GM18502 (cell line): ENCODE measurements around the gene LCN1.

ENCODE experiments used
- ATAC-seq: cut with Tn5 transposase; IDR thresholded peaks from one replicate; pipeline ENCODE4 v1.9.1; 2021; ENCODE audit warnings: mild to moderate bottlenecking; ENCODE audit not compliant: unreplicated experiment, poor library complexity

Gene LCN1

DNA sequence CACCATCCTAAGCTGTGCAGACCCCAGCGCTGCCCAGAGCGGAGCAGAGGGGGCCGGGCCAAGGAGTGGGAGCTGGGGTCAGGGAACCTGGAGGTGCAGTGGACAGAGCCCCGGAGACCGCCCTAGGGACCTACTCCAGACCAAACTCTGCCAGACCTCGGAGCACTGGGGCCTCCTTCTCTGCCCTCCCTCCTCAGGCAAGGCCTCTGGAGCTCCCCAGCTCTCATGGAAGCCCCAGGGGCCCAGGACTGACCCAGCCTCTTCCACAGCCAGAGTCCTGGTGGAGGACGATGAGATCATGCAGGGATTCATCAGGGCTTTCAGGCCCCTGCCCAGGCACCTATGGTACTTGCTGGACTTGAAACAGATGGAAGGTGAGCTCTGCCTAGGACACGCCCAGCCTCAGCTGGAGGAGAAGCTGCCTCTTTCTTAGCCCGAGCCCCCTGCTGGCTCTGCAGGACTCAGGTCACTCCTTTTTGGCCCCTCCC, 43.9 kb downstream of the LCN1 start:
- ATAC-seq = no peak

DNA sequence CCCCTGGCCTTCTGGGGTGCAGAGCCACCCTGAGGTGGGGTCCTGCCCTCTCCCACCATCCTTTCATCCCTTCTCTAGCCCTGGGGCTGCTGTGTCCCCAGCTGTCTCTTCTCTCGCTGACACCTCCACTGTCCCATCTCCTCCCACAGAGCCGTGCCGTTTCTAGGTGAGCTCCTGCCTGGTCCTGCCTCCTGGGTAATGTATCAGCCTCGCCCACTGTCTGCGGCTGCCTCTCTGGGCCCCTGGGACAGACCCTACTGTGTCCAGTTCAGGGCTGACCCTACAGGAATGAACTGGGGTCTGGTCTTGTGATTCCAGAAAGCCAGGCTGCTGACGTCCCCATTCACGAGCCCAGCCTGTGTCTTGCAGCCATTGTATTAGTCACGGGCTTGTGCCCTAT, 44.4 kb downstream of the LCN1 start:
- ATAC-seq = no peak

DNA sequence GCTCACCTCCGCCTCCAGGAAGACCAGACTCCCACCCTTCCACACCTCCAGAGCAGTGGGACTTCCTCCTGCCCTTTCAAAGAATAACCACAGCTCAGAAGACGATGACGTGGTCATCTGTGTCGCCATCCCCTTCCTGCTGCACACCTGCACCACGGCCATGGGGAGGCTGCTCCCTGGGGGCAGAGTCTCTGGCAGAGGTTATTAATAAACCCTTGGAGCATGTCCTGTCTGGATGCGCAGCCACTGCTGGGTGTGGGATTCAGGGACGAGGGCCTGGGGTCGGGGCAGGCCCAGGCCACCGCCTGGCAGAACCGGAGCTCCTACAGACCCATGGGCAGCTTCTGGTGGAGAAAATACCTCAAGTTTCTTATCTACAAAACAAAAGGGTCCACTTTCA, 45.3 kb downstream of the LCN1 start:
- no peak for ATAC-seq

DNA sequence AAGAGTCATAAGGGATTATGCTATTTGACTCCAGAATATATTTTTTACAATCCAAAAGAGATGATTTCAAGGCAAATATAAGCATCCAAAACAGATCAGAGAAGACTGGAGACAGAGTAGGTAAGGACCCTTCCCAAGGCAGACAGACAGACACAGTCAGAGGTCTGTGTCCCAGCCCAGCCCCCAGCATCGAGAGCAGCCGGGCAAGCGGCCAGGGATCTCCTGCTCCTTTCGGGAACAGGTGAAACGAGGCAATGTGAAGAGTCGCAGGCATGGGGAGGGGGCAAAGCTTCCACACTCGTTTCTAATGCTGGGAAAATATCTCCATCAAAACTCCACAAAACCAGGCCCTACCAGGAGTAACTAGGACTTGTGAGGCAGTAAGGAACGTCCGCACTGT, 46.1 kb downstream of the LCN1 start:
- ATAC-seq = no peak

DNA sequence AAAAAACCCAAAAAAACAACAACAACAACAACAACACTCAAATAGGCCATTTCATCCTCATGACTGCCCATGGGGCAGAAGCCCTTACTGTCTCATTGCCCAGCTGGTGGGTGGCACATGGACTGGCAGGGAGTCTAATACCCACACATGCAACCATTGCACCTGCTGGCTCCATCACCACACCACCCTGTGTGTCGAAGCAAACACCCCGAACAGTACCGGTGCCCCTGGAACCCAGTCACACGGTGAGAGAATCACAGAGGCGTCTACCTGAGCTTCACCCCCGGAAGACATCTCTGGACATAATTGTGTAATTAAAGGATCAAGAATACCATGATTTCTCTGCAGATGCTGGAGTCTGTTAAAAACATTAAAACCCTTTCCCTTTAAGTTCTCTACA, 46.8 kb downstream of the LCN1 start:
- no peak for ATAC-seq

DNA sequence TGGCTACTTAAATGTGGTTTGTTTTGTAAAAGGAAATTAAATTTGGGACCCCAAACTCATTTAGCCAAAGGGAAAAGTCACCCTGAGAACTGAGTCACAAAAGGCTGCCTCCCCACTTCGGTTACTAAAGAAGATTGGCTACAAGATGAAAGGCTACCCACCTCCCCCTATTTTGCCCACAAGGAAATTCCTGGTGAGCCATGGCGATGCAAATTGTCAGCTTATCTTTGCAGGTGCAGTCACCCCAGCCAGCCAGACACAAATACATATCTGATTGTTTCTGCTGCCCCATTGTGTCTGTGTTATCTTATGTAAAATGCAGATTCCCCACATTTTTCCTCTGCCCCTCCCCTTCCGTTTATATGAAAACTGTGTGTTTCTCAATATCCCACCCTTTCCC, 49.2 kb downstream of the LCN1 start:
- ATAC-seq = no peak

DNA sequence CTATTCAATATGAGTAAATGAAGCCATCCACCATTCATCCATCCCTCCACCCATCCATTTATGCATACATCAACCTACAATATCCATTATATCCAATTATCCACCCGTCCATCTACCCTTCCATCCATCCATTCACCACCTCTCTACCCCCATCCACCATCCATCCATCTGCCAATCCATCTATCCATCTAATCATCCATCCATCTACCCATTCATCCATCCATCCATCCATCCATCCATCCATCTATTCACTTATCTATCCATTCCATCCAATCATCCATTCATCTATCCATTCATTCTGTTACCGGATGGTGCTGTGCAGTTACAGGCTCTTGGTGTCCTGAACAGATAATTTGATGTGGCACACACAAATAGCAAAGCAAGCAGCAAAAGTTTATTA, 51.0 kb downstream of the LCN1 start:
- no peak for ATAC-seq

DNA sequence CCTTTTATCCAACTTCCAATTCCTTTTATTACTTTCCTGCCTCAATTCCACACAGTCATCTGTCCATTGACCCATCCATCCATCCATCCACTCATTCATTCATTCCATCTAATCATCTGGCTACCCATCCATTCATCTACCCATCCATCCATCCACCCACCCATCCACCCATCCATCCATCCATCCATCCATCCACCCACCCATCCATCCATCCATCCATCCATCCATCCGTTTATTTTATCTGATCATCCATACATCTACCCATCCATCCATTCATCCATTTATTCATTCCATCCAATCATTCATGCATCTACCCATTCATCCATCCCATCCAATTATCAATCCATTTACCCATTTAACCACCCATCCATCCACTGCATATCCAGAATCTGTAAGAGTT, 51.9 kb downstream of the LCN1 start:
- ATAC-seq = no peak

DNA sequence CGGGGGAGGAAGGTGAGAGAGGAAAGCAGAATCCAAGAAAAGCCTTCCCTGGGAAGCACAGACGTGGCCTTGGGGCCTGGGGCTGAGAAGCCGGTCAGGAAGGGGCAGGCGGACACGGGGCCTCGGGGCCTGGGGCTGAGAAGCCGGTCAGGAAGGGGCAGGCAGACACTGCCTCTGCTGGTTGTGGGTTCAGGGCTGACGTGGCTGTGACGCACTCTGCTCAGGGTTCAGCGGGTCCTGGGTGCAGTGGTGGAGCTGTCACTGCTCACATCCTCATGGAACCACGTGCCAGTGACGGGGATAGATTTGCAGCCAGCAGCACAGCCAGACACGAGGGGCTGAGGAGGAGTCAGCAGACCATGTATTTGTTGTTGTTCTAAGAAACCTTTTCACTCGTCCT, 53.1 kb downstream of the LCN1 start:
- ATAC-seq = no peak

DNA sequence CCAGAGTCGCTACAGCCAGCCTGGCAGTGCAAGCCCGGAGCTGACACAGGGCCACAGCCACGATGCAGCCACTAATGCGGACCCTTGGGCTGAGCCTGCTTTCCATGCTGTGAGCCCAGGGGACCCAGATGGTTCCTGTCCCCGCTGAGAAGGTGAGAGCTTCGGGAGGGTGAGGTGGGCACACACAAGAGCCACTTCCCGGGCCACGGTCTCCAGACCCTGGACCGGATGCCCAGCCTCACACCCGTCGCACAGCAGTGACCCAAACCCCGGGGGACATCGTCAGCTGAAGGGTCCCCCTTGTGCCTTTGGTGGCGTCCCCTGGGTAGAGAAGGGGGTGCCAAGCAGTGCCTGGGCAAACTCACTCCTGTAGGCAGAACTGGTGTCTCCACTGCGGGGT, 53.7 kb downstream of the LCN1 start:
- ATAC-seq = no peak
